Choroid plexus epithelial cell (primary cell): ENCODE results near the gene ATG4B.

ENCODE experiments used
- DNase-seq: peaks from one replicate; pipeline ENCODE4 v3.0.0-alpha.2; 2010; ENCODE audit warnings: low read depth
- H3K4me3 ChIP-seq: 2 replicates; pipeline ENCODE4 v1.5.1; 2011; ENCODE audit warnings: low read depth, mild to moderate bottlenecking, control low read depth, low read length, moderate library complexity
- TF ChIP-seq, protein P1 (sequence below): conservative IDR thresholded peaks from 2 replicates; pipeline ENCODE4 v1.5.1; 2011; ENCODE audit warnings: low read depth, mild to moderate bottlenecking, control low read depth, inconsistent platforms, low read length, moderate library complexity

Gene ATG4B

DNA sequence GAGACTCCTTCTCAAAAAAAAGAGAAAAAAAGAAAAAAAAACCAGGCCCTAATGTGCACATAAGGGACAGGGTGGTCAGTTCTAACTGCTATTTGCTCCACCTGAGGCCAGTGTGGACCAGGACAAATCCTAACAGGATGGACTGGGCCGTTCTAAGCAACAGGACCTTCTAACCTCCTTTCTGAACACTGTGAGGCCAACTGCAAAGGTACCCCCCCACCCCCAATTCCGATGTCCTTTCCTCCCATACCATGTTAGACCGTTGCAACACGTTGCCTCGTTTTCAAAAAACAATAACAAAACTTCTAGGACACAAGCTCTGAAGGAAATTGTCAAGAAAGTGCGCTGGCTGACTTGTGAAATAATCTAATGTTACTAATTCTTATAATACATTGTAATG is 1.7 kb upstream of the ATG4B start:
- TF ChIP-seq, protein P1, sequence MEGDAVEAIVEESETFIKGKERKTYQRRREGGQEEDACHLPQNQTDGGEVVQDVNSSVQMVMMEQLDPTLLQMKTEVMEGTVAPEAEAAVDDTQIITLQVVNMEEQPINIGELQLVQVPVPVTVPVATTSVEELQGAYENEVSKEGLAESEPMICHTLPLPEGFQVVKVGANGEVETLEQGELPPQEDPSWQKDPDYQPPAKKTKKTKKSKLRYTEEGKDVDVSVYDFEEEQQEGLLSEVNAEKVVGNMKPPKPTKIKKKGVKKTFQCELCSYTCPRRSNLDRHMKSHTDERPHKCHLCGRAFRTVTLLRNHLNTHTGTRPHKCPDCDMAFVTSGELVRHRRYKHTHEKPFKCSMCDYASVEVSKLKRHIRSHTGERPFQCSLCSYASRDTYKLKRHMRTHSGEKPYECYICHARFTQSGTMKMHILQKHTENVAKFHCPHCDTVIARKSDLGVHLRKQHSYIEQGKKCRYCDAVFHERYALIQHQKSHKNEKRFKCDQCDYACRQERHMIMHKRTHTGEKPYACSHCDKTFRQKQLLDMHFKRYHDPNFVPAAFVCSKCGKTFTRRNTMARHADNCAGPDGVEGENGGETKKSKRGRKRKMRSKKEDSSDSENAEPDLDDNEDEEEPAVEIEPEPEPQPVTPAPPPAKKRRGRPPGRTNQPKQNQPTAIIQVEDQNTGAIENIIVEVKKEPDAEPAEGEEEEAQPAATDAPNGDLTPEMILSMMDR = no peak
- peak overlapping the region; percentile 95 for H3K4me3 ChIP-seq
- DNase-seq = peak; percentile 41

DNA sequence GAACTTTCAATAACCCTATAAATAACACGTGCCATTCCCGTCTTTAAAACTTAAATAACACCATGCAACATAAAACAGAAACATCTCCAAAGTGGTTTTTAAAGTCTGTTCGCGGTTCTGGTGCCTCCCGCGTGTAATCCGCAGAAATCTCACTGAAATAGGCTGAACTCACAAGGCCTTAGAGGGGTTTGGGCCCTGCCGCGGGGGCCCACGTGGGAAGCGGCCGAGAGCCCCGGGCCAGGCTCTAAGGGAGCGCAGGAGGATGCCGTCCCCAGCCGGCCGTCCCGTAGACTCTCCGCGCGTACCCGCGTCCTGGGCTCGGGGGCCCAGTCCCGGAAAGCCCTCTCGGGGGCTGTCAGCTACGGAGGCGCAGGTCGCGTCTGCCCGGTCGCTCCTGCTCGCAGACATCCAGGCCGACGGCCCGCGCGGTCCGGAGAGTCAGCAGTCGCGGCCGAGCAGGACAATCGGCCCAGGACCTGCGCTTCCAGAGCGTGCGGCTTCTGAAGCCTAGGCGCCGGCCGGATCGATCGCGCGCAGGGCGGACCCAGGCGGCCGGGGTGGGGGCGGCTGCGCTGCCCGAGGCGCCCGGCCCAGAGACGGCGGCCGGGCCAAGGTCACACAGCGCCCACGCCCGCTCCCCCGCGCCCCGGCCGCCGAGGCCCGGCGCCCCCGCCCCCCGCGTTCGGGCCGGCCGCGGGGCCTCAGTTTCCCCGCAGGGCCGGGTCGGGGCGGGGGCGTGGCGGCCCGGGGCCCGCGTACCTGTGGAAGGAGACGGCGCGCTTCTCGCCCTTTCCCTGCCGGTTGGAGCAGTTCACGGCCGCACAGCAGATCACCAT is 1.1 kb upstream of the ATG4B start:
- peak; percentile 37 for DNase-seq
- peak overlapping the region; percentile 95 for H3K4me3 ChIP-seq
- TF ChIP-seq, protein P1 = no peak

DNA sequence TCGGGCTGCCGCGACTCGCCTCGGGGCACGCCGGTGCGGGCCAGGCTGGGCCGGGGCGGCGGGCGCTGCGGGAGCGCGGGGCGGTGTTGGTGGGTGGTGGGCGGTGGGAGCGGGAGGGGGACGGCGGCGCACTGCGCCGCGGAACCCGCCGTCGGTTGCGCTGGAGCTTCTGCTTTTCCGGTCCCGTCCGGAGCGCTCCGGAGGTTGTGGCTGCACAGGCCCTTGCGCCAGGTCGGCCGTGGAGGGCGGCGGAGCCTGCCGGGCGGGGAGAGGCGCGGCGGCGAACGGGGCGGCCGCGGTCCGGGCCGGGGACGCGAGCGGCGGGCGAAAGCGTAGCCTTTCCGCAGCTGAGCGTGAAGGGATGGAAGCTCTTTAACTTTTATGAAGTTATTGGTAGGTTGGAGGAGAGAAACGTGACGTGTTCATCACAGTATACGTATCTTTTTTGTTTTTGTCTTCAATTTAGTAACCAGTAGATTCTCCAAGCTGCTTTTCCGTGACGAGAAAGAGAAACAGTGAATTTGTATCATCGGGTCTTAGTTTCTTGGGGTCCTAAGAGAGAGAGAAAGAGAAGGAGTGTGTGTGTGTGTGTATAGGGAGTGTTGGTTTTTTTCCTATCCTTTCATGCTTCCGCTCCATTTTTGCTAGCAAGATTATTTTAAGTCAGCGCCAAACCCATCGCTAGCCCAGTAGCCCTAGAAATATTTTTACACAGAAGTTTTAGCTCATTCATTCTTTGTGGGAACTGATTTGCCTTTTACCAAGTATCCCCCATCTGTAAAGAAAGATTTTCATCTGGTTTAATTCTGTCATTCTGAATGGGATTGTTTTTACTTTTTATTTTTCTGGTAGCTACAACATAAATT is 535 bp downstream of the ATG4B start:
- H3K4me3 ChIP-seq = peak overlapping the region; percentile 95
- TF ChIP-seq, protein P1 = no peak
- DNase-seq = peak; percentile 33

DNA sequence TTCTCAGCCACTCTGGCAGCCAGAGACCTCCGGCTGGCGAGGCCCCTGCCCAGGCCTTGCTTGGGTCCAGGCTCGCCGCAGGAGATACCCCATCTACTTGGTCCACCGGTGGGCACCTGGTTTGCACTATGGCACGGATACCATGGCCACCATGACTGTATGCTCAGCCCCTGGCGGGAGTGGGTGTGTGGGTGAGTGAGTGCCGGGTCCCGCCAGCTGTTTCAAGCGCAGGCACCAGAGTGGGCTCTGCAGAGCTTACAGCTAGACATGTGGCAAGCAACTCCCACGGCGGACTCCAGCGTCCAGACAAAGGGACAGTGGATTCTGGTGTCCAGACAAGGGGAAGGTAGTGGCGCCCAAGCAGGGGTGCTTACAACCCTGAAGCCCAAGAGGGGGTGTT is 1.4 kb downstream of the ATG4B start:
- TF ChIP-seq, protein P1 = no peak
- peak overlapping the region; percentile 9 for H3K4me3 ChIP-seq
- DNase-seq = no peak

DNA sequence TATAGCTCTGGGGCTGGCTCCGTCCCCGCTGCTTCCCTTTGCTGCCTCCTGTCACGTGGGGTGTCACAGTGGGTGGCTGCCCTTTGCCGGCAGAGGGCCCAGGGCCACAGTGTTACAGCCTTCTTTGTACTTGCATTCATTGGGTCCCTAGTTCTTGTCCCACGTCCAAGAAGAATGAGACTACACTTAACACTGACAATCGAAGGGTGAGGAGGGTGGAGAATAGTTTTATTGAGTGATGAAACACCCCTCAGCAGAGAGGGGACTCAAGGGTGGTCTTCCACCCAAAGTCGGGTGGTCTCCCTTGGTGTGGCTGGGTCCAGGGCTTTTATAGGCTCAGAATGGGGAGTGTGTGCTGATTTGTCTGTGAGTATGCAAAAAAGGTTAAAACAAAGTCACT is 1.9 kb downstream of the ATG4B start:
- DNase-seq = no peak
- no peak overlapping the region for H3K4me3 ChIP-seq
- TF ChIP-seq, protein P1 = no peak

DNA sequence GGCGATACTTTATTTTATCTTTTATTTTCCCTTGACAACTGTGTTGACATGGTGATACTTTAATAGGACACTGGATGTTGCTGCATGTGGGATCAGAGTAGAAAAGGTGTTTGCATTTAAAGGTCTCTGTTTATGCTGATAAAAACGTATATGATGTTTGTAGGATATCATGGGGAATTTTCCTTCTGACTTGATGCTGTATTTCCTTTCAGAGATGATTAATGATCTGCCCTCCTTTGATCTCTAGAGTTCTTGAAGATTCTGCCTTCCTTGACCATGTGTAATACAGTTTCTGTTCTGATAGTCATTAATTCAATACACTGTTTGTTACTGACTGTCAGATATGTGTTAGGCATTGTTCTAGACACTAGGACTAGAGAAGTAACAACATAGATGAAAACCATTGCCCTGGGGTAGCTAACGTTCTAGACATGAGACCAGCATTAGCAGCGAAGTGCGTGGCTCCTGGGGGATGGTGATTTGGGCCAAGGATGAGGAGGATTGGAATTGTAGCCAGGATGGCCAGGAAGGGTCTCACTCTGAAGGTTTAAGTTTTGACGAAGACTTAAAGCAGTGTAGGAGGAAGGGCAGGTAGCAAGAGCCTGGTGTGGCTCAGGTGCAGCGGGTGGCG is 2.8 kb downstream of the ATG4B start:
- H3K4me3 ChIP-seq = no peak overlapping the region
- TF ChIP-seq, protein P1 = no peak
- DNase-seq = no peak
